ELF-1 (cell line): ENCODE data around the gene PSMD9.
"Not testable (repeated sequence)": the region's sequence is repeated elsewhere in the genome, so short reads cannot be mapped to it uniquely, and the experiment has no call there.

Experiments
- DNase-seq: peaks from one replicate; pipeline ENCODE4 v3.0.0-alpha.2; 2016; ENCODE audit warnings: low read depth, low spot score

PSMD9 gene

DNA sequence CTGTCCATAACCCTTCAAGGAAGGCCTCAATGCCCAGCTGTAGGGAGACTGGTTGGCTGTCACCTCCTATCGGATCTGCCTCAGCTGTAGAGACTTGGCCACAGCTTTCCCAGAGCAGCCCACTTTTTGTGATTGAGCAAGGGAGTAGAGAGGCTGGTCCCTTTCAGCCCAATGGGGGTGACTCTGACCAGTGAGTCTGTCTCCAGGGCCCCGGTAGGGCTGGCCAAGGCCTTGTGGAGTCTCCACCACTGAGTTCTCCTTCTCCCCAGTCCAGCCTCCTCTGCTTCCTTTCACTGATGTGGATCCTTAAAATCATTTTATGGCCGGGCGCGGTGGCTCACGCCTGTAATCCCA is 15.4 kb upstream of the PSMD9 start:
- DNase-seq = no peak

DNA sequence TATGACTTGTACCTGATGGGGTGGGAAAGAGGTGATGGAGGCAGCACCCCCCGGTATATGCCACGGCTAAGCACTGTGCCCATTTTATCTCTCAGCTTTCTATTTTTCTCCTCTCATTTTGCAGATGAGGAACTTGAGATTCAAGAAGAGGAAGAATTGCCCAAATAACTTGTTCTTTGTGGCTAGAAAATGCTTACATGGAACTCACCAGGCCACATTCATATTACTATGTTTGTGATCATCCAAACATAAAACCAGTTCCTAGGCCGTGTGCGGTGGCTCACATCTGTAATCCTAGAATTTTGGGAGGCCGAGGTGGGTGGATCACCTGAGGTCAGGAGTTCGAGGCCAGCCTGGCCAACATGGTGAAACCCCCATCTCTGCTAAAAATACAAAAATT is 14.5 kb upstream of the PSMD9 start:
- DNase-seq = no peak

DNA sequence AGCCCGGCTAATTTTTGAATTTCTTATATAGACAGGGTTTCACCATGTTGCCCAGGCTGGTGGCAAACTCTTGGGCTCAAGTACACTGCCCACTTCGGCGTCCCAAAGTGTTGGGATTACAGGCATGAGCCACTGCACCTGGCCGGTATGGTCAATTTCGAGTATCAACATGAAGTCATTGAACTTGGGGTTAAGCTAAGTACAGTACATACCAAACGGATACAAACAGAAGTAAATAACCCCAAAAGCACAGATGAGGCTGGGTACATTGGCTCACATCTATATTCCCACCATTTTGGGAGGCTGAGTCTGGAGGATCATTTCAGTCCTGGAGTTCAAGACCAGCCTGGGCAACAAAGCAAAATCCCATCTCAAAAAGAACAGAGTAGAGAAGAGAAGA is 13.0 kb upstream of the PSMD9 start:
- DNase-seq = no peak

DNA sequence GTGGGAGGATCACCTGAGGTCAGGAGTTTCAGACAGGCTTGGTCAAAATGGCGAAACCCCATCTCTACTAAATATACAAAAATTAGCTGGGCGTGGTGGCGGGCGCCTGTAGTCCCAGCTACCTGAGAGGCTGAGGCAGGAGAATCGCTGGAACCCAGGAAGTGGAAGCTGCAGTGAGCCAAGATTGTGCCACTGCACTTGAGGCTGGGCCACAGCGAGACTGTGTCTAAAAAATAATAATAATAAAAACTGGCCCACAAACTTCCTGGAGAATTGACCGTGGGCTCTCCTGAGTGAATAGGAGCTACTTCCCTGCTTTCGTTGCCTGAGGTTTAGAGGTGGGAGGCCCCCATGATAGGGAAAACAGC is 12.5 kb upstream of the PSMD9 start:
- not testable (repeated sequence) for DNase-seq

DNA sequence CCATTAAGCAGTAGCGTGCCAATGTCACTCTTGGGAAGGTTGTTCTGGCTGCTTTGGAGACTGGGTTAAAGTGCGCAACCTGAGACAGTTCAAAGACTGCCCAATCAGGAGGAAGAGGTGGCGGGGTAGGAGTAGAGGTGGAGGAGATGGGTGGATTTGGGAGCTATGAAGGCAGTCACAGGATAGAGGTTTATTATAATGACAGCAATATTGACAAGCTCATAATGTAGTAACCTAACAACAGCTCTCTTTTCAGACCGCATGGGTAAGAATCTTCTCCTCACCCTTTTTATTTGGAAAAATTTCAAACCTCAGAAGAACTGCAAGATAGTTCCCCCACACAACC is 5.3 kb upstream of the PSMD9 start:
- peak; percentile 20 for DNase-seq

DNA sequence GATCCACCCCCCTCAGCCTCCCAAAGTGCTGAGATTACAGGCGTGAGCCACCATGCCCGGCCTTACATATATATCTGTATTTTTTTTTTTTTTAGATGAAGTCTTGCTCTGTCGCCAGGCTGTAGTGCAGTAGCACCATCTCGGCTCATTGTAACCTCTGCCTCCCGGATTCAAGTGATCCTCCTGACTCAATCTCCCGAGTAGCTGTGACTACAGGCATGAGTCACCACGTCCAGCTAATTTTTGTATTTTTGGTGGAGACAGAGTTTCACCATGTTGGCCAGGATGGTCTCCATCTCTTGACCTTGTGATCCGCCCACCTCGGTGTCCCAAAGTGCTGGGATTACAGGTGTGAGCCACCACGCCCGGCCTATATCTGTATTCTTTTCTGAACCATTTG is 3.5 kb upstream of the PSMD9 start:
- DNase-seq = not testable (repeated sequence)

DNA sequence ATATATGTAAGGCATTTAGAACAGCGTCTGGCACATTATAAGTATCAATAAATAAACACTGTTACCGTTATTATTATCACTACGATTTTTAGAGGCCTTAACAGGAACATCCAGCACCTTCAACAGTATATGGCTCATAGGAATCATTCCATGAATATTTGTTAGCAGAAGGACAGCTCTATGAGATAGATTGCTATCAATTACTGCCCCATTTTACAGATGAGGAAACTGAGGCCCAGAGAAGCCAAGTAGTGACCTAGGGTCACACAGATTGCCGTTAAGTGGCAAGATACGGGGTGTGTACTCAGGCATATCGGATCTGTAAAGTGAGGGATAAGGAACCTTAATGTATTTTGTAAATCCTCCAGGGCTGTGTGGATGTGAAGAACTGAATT is 510 bp upstream of the PSMD9 start:
- DNase-seq = no peak

DNA sequence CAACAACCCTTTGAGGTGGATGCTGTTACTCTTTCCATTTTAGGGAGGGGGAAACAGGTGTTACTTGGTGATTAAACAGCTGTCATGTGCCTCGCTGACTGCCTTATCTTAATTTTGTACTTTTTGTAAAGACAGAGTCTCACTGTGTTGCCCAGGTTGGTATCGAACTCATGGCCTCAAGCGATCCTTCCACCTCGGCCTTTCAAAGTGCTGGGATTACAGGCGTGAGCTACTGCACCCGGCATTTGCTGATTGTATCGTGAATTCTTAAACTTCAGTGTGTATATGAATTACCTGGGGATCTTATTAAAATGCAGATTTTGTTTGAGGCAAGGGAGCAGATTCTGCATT is 659 bp downstream of the PSMD9 start:
- no peak for DNase-seq

DNA sequence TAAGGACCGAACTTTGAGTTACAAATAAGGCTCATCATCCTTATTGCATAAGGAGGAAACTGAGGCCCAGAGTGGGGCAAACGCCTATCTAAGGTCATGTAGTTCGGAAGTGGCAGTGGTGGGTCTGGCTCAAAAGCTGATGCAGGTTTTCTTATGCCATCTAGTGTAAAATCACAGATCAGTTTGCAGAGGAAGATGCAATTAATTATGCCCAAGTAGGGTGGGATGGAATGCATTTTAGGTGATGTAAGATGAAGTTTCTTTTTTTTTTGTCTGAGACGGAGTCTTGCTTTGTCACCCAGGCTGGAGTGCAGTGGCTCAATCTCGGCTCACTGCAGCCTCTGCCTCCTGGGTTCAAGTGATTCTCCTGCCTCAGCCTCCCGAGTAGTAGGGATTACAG is 1.1 kb downstream of the PSMD9 start:
- not testable (repeated sequence) for DNase-seq

DNA sequence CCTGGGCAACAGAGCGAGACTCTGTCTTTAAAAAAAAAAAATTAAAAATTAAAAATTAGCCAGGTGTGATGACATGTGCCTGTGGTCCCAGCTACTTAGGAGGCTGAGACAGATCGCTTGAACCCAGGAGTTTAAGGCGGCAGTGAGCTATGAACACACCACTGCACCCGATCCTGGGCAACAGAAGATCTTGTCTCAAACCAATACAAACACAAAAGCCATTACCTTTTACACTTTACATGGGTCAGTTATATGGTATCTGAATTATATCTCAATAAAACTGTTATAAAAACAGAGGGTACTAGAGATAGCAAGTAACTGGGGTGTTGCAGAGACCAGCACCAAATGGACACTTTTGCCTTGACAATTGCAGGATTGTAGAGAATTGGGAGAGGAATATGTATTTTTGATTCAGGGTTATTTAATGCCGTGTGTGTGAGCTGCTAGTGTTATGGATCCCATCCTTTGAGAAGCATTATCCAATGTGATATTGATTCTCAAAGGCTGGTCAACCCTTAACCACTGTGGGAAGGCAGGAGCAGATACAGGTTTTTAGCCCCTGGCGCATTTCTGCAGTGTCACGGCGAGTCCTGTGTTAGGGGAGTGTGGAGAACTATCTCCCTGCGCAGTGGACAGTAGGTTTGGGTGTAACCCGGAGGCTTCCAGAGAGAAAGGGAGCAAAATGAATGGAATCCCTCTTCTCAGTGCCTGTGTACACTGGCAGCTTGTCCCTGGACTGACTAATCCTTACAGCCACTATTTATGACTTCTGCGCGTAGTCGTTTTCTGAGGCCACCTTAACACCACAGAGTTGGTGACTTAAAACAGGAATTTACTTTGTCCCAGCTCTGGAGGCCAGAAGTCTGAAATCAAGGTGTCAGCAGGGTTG is 4.3 kb downstream of the PSMD9 start:
- DNase-seq = no peak

DNA sequence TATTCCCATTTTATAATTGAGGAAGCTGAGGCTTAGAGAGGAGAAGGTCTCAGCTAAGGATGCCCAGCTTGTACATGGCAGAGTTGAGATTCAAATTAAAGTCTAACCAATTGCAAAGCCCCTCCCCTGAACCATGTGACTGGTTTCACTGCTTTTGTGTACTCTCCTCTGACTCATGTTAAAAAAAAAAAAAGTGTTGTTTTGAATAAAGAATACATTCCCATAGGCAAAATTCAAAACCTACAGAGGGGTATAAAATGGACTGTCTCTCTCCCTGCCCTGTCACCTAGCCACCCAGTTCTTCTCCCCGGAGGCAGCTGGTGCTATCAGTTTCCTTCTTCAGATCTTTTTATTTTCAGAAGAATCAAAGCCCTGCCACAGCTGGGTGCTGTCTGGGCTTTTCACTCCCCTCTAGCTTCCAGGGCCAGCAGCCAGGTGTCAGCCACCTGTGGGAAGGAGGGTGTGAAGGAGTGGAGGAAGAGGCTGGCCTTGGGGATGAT is 5.4 kb downstream of the PSMD9 start:
- DNase-seq = peak; percentile 55

DNA sequence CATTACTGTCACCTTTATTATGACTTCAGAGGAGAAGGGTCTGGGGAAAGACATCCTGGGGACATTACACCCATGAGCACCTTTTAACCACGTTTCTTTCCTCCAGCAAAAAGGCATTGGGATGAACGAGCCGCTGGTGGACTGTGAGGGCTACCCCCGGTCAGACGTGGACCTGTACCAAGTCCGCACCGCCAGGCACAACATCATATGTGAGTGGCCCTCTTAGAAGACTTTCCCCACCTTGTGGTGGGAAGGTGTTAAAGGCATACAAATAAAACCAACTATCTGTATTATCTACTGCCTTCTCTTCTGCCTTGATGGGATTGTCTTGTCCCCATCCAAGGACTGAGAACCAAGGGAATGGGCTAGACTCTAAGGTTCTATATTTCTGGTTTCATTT is 6.0 kb downstream of the PSMD9 start:
- DNase-seq = peak; percentile 44

DNA sequence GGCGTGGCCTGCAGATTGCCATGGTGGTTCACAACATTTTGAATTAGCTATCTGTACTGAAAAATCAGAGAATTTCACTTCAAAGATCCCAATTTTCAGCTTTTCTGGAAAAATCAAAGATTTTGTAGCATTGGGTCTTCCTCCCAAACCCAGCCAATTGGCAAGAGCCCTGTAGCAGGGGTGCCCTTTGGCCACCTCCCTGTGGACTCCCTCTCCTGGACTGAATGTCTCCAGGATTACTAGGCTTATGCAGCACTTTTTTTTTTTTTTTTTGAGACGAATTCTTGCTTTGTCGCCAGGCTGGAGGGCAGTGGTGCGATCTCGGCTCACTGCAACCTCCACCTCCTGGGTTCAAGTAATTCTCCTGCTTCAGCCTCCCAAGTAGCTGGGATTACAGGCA is 9.7 kb downstream of the PSMD9 start:
- no peak for DNase-seq

DNA sequence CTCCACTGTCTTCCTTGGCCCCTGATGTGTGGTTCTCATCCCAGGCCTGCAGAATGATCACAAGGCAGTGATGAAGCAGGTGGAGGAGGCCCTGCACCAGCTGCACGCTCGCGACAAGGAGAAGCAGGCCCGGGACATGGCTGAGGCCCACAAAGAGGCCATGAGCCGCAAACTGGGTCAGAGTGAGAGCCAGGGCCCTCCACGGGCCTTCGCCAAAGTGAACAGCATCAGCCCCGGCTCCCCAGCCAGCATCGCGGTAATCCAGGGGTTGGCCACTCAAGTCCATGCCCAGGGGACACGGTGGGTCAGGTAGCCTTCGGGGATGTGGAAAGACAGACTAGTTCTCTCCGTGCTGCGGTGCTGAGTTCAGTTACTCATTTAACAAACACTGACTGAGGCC is 11.0 kb downstream of the PSMD9 start:
- DNase-seq = no peak

DNA sequence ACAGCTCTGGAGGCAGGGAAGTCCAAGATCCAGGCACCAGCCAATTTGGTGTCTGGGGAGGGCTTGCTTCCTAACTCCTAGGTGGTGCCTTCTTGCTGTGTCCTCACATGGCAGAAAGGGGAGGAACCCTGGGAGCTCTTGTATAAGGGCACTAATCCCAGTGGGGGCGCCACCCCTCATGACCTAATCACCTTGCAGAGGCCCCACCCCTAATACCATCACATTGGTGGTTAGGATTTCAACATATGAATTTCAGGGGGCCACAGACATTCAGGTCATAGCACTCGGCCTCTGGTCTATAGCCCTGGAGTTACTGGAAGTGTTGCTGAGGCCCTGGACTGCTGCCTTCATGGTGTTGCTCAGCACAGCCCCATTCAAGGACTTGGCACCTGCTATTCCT is 14.6 kb downstream of the PSMD9 start:
- no peak for DNase-seq

DNA sequence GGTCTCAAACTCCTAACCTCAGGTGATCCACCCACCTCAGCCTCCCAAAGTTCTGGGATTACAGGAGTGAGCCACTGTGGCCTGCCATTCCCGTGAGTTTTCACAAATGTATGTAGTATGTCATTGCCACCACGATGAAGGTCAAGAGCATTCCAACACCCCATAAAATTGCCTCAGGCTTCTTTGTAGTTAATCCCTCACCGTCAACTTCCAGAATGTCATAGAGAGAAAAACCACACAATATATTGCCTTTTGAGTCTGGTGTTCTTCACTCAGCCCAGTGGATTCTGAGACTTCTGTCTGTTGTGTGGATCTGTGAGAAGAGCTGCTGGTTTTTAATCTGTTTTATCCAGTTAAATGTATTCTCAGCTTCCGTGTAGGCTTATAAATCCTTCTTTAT is 17.2 kb downstream of the PSMD9 start:
- DNase-seq = no peak

DNA sequence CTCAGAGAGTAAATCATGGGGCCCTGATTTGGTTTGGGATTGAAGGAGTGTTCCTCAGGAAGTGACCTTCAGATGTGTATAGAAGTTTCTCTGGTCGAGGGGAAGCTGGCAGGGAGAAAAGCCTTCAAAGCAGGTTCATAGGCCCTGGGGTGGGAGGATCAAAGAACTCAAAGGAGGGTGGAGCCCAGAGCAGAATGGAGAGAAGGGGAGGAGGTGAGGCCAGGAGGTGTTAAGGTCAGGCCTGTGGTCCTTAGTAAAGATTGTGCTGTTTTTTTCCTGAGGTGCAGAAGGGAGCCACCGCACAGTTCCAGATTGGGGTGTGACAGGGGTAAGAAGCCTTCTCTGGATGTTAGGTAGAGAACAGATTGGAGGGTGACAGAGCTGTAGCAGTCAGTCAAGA is 20.1 kb downstream of the PSMD9 start:
- DNase-seq = no peak

DNA sequence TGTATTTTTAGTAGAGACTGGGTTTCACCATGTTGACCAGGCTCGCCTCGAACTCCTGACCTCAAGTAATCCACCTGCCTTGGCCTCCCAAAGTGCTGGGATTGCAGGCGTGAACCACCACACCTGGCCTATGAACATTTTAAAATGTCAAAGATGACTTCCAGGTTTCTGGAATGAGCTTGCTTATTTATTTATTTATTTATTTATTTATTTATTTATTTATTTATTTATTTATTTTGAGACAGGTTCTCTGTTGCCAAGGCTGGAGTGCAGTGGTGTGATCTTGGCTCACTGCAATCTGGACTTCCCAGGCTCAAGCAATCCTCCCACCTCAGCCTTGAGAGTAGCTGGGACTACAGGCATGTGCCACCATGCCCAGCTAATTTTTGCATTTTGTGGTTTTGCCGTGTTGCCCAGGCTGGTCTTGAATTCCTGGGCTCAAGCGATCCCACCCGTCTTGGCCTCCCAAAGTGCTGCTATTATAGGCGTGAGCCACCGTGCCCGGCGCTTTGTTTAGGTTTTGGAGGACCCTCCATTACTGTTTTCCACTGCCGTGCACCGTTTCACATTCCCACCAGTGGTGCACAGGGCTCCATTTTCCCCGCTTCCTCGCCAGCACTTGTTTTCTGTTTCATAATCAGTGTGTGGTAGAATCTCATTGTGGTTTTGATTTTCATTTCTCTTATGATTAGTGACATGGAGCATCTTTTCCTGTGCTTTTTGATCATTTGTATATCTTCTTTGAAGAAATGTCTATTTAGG is 23.4 kb downstream of the PSMD9 start:
- no peak for DNase-seq

DNA sequence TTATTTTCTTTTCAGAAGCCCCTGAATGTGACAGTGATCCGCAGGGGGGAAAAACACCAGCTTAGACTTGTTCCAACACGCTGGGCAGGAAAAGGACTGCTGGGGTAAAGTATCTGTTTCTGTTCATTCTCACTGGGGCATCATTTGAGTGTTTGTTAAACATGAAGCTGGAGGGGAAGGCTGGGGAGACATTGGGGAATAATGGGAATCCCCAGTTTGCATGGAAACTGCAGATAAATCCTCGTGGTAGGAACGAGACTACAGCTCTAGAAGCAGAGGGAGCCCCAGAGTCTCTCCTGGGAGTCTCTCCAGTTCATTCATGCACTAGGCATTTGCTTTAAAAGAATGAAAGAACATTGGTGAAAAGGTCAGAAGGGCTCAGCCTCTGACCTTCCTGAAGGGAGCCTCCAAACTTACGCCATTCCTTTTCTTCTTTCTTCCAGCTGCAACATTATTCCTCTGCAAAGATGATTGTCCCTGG is 27.3 kb downstream of the PSMD9 start:
- no peak for DNase-seq

DNA sequence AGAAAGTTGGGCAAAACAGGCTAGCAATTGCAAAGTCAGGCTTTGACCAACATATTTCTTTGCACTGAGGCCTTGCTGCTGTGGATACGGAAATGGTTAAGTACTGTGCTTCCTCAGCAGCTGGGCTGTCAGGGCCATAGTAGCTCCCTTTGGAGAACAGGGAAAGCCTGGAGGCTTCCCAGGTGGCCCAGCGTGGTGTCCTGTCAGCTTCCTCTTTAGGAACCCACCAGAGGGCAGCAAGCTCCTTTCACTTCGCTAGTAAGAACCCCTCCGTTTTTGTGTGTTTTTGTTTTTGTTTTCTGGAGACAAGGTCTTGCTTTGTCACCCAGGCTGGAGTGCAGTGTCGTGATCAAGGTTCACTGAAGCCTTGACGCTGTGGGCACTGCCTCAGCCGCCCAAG is 28.1 kb downstream of the PSMD9 start:
- DNase-seq = peak; percentile 54

DNA sequence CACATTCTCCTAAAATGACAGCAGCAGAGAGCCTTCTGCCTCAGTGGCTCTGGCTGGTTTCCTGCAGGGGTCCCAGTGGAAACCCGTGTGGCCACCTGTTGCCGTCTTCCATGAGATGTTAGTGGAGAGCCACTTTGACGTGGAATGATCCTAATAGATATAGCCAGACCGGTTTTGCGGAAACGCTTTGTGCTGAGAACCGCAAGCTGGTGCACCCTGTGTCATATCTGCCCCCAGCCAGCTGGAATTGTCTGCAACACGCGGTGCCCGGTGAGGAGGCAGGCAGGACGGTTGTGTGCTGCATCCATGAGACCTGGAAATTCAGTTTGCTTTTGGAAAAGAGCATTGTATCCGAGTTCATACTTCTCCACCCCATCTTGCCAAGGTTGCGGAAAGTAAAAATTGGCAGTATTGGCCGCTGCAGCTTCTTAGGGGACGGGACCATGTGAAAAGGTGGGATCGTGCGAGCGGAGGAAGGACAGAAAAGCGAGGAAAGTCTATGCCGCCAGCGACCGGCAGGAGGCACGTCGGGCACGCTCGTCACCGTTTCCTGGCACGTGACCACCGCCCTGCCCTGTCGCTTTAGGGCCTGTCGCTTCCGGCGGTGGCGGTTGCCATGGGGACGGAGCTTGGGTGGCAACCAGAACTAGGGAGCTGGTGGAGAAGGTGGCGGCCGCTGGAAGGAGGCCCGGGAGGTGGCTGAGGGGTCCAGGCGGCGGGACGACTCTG is 29.5 kb downstream of the PSMD9 start, which contains the start of gene CFAP251:
Gene CFAP251, plus strand, starts transcription at position 643 of the 729 bp plus-strand sequence. CDS start 2,714 bp downstream, outside the sequence.
- DNase-seq = peak; percentile 94

DNA sequence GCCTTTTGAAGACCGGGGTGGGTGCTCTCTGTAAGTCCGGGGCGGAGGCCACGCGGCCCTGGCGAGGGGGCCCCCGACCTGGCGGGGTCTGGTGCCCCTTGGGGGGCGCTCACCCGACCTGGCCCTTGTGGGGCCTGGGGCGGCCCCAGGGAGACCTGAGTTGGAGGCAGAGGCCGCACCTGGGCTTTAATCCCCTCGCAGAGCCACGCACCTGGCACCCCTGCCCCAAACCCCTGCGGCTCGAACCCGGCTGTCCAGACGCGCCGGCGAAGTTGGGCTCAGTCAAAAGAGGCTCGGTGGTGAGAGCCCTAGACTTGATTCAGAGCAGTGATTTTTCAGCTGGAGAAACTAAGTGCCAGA is 30.1 kb downstream of the PSMD9 start:
- no peak for DNase-seq
